MM.1S (cell line): ENCODE data around the gene SEL1L3.

Source experiments
- DNase-seq: peaks from one replicate; pipeline ENCODE4 v3.0.0-alpha.2; 2015
- H2AFZ ChIP-seq: fragments of 300-600 bp; sonication (generic); 2 replicates; pipeline ENCODE4 v1.6.0; 2016; ENCODE audit warnings: antibody characterized with exemption, low read length
- H3F3A ChIP-seq: fragments of 300-600 bp; sonication (generic); 2 replicates; pipeline ENCODE4 v1.6.1; 2016; ENCODE audit warnings: mild to moderate bottlenecking, antibody characterized with exemption, low read length, moderate library complexity, mixed read lengths; ENCODE audit not compliant: insufficient read depth
- H3K27ac ChIP-seq: fragments of 300-600 bp; sonication (generic); 2 replicates; pipeline ENCODE4 v1.5.1; 2016; ENCODE audit warnings: mild to moderate bottlenecking, low read length
- H3K27me3 ChIP-seq: fragments of 300-600 bp; sonication (generic); replicated peaks from 2 replicates; pipeline ENCODE4 v1.6.0; 2016; ENCODE audit warnings: low read length; ENCODE audit not compliant: insufficient read depth
- H3K36me3 ChIP-seq: fragments of 300-600 bp; sonication (generic); replicated peaks from 2 replicates; pipeline ENCODE4 v1.6.1; 2016; ENCODE audit warnings: mild to moderate bottlenecking, low read length, mixed read lengths; ENCODE audit not compliant: insufficient read depth
- H3K4me1 ChIP-seq: fragments of 300-600 bp; sonication (generic); 2 replicates; pipeline ENCODE4 v1.6.1; 2016; ENCODE audit warnings: low read length, mixed read lengths
- H3K4me2 ChIP-seq: fragments of 300-600 bp; sonication (generic); 2 replicates; pipeline ENCODE4 v1.6.0; 2016; ENCODE audit warnings: low read depth, low read length
- H3K4me3 ChIP-seq: fragments of 300-600 bp; sonication (generic); 2 replicates; pipeline ENCODE4 v1.5.1; 2016; ENCODE audit warnings: low read length, mixed read lengths
- H3K79me2 ChIP-seq: fragments of 300-600 bp; sonication (generic); 2 replicates; pipeline ENCODE4 v1.6.1; 2016; ENCODE audit warnings: mixed run types, low read length, mixed read lengths
- H3K9ac ChIP-seq: fragments of 300-600 bp; sonication (generic); 2 replicates; pipeline ENCODE4 v1.6.1; 2016; ENCODE audit warnings: low read length, mixed read lengths
- H3K9me2 ChIP-seq: fragments of 300-600 bp; sonication (generic); replicated peaks from 2 replicates; pipeline ENCODE4 v1.6.1; 2016; ENCODE audit warnings: mild to moderate bottlenecking, low read length, mixed read lengths; ENCODE audit not compliant: insufficient read depth
- H3K9me3 ChIP-seq: fragments of 300-600 bp; sonication (generic); replicated peaks from 2 replicates; pipeline ENCODE4 v1.6.1; 2016; ENCODE audit warnings: mild to moderate bottlenecking, low read length, mixed read lengths; ENCODE audit not compliant: insufficient read depth
- H4K20me1 ChIP-seq: fragments of 300-600 bp; sonication (generic); 2 replicates; pipeline ENCODE4 v1.6.1; 2016; ENCODE audit warnings: mild to moderate bottlenecking, low read length, moderate library complexity, mixed read lengths; ENCODE audit not compliant: insufficient read depth
- EZH2 ChIP-seq: fragments of 300-600 bp; sonication (generic); optimal IDR thresholded peaks from 2 replicates; pipeline ENCODE3; 2017; ENCODE audit warnings: low read depth, mild to moderate bottlenecking, antibody characterized with exemption, low read length, mixed read lengths
- EZH2phosphoT487 ChIP-seq: fragments of 300-600 bp; sonication (generic); IDR thresholded peaks from 2 replicates; pipeline ENCODE4 v1.6.1; 2018; ENCODE audit warnings: antibody characterized with exemption, low read length
- TF ChIP-seq, protein P1 (sequence below): fragments of 300-600 bp; sonication (generic); IDR thresholded peaks from 2 replicates; pipeline ENCODE4 v1.5.1; 2016; ENCODE audit warnings: antibody characterized with exemption, low read length, mixed read lengths

Gene SEL1L3

DNA sequence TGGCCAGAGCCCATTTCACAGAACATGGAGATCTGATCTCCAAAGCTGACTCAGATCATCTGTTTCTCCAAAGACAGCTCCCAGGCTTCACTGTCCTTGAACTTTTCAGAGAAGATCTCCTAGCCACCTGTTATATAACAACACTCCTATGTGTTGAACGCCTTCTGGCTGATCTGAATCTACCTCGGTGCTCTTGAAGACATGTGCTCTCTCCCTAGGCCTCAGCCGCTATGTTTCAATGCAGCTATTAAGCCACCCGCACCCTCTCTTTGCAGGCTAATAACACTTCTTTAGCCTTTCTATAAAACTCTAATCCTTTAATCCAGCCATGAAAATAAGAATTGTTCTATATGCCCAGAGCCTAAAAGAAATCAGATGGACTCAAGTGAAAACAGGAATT, 34.9 kb downstream of the SEL1L3 start:
- Histone ChIP-seq H3K4me3 (no peak overlapping the region), H4K20me1 (no peaks in the 10 kb centered on the region), H3K36me3 (no peaks in the 10 kb centered on the region), H3K9ac (no peak overlapping the region), H3K9me3 (no peaks in the 10 kb centered on the region), H3K27ac (no peak overlapping the region), H3F3A (no peaks in the 10 kb centered on the region), H2AFZ (no peak overlapping the region), H3K4me2 (no peak overlapping the region), H3K4me1 (no peaks in the 10 kb centered on the region), H3K9me2 (no peaks in the 10 kb centered on the region), H3K79me2 (0 out of 2 replicates have a peak, but pooled peaks cover 5% of the 10 kb centered on the region), H3K27me3 (no peaks in the 10 kb centered on the region)
- no peak for DNase-seq
- TF ChIP-seq EZH2phosphoT487, result no peak
- TF ChIP-seq EZH2, result no peak
- TF ChIP-seq, protein P1, sequence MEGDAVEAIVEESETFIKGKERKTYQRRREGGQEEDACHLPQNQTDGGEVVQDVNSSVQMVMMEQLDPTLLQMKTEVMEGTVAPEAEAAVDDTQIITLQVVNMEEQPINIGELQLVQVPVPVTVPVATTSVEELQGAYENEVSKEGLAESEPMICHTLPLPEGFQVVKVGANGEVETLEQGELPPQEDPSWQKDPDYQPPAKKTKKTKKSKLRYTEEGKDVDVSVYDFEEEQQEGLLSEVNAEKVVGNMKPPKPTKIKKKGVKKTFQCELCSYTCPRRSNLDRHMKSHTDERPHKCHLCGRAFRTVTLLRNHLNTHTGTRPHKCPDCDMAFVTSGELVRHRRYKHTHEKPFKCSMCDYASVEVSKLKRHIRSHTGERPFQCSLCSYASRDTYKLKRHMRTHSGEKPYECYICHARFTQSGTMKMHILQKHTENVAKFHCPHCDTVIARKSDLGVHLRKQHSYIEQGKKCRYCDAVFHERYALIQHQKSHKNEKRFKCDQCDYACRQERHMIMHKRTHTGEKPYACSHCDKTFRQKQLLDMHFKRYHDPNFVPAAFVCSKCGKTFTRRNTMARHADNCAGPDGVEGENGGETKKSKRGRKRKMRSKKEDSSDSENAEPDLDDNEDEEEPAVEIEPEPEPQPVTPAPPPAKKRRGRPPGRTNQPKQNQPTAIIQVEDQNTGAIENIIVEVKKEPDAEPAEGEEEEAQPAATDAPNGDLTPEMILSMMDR, result no peak

DNA sequence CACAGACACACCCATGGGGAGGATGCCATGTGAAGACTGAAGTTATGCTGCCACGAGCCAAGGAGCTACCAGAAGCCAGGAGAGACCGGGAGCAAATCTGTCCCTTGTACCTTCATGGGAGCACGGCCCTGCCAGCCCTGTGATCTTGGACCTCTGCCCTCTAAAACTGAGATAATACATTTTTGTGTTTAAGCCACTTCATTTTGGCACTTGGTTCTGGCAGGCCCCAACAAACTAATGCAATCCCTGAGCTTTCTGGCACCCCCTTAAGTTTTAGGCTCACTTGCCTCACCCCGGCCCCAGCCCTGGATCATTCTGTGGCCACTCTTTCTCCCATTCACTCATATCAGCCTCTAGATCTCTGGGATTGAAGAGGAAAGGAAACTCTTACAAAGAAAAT, 35.4 kb downstream of the SEL1L3 start:
- H3K4me3 ChIP-seq, result no peak overlapping the region
- no peaks in the 10 kb centered on the region for H3K27me3 ChIP-seq
- H3K4me1 ChIP-seq, result no peaks in the 10 kb centered on the region
- no peaks in the 10 kb centered on the region for H4K20me1 ChIP-seq
- H3K27ac ChIP-seq, result no peak overlapping the region
- H3K9ac ChIP-seq, result no peak overlapping the region
- no peaks in the 10 kb centered on the region for H3K9me2 ChIP-seq
- no peaks in the 10 kb centered on the region for H3F3A ChIP-seq
- TF ChIP-seq EZH2phosphoT487 (no peak), EZH2 (no peak)
- TF ChIP-seq, protein P1, result no peak
- no peak for DNase-seq
- H2AFZ ChIP-seq, result no peak overlapping the region
- H3K79me2 ChIP-seq, result 0 out of 2 replicates have a peak, but pooled peaks cover 2% of the 10 kb centered on the region
- H3K9me3 ChIP-seq, result no peaks in the 10 kb centered on the region
- H3K36me3 ChIP-seq, result no peaks in the 10 kb centered on the region
- H3K4me2 ChIP-seq, result no peak overlapping the region

DNA sequence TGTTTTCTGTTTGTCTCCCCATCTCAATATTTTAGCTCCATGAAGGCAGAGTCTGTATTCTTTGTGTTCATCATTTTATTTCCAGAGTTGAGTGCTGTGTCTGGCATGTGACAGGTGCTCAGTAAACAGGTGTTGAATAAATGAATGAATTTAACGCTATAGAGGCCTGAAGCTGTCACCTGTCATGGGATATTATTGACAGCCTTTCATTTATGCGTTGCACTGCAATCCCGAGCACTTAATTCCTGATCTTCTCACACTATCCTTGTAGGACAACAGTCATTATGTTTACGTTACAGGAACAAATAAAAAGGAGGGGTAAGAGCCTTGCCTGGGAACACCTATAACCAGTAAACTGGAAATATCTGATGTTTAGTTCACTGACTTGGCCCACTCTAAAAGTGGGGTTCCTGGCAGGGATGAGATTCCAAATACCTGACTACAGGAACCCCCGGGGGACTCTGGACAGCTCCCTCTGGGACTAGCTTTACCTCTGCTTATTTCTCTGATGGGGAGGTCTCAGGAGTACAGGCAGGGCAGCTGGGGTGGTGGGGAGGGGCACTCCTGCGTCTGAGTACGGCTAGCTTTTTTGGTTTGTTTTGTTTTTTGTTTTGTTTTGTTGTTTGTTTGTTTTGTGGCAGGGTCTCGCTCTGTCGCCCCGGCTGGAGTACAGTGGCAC, 36.6 kb downstream of the SEL1L3 start:
- Histone ChIP-seq H3K4me3 (no peak overlapping the region), H3K4me2 (no peak overlapping the region), H3K27me3 (no peaks in the 10 kb centered on the region), H3K79me2 (no peaks in the 10 kb centered on the region), H4K20me1 (no peaks in the 10 kb centered on the region), H3K27ac (no peak overlapping the region), H3K9me2 (no peaks in the 10 kb centered on the region), H3K9ac (no peak overlapping the region), H3K9me3 (no peaks in the 10 kb centered on the region), H3F3A (no peaks in the 10 kb centered on the region), H2AFZ (no peak overlapping the region), H3K4me1 (no peaks in the 10 kb centered on the region), H3K36me3 (no peaks in the 10 kb centered on the region)
- TF ChIP-seq EZH2phosphoT487, result no peak
- no peak for DNase-seq

DNA sequence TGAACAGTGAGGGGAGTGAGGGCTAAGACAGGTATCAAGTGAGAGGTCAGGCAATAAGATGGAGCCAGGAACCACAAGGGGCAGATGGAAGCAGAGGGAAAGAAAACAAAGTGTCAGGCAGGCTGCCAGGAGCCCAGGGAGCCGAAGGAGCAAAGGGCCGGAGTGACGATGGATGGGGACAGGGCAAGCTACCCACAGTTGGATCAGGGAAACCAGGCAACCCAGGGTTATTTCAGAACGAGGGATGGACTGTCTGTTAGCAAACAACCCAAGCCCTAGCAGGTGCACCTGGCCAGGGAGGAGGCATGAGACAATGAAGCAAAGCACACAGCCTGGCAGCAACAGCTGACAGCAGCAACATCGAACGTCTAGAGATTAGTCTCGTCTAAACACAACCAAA, 39.2 kb downstream of the SEL1L3 start:
- Histone ChIP-seq H3K4me2 (no peak overlapping the region), H3K9me2 (no peaks in the 10 kb centered on the region), H3F3A (no peaks in the 10 kb centered on the region), H3K9me3 (no peaks in the 10 kb centered on the region), H4K20me1 (no peaks in the 10 kb centered on the region), H3K4me1 (no peaks in the 10 kb centered on the region), H3K4me3 (no peak overlapping the region), H3K9ac (no peak overlapping the region), H3K27ac (no peak overlapping the region), H3K27me3 (no peaks in the 10 kb centered on the region), H3K79me2 (no peaks in the 10 kb centered on the region), H2AFZ (no peak overlapping the region), H3K36me3 (no peaks in the 10 kb centered on the region)
- TF ChIP-seq EZH2 (no peak), EZH2phosphoT487 (no peak)
- TF ChIP-seq, protein P1, result no peak
- DNase-seq, result no peak
